Measurements from ENCODE around the gene ZNF76.

DNA sequence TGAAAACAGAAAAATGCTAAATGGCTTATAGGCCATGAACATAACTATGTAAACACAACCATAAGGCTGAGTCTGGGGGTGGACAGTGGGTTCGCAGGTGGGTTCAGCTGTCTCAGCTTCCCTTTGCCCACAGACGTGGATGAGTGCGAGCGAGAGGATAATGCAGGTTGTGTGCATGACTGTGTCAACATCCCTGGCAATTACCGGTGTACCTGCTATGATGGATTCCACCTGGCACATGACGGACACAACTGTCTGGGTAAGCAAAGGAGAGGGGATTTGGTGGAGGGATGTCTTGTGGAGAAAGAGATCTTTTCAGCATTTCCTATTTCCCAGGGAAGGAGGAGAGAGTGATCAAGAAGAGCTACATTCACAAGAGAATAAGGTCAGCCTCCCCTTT, 31.1 kb upstream of the ZNF76 start:
- no peak for TF ChIP-seq POLR2AphosphoS5 (IDR thresholded peaks at IDR 0.05; ENCODE audit: low read depth, low read length)
- TF ChIP-seq TAF1 (IDR thresholded peaks at IDR 0.05; ENCODE audit: borderline replicate concordance, low read depth, low read length), result no peak

Data from GM12892 (cell line).